Esophagus squamous epithelium (tissue), 4 donors: Measurements from ENCODE around the gene CAPN5.

ENCODE experiments used
- CTCF ChIP-seq, 6 experiments: fragments of 450-650 bp in 4 of 6; fragments of 200-600 bp in 2 of 6; sonication (generic) in 2 of 6; IDR thresholded peaks; one replicate each; pipeline ENCODE4 v1.5.1; 2016 to 2019; ENCODE audit warnings: antibody characterized with exemption in 6 of 6, mild to moderate bottlenecking in 4 of 6, moderate library complexity in 4 of 6
- POLR2A ChIP-seq, 4 donors: fragments of 450-650 bp; IDR thresholded peaks; one replicate each; pipeline ENCODE4 v1.6.1; 2017; ENCODE audit warnings: antibody characterized with exemption in 4 of 4, mild to moderate bottlenecking in 4 of 4, moderate library complexity in 3 of 4

GRCh38 chr11:77171254-77171653, 104.5 kb downstream of the CAPN5 start:
- TF ChIP-seq CTCF (IDR thresholded peaks at IDR 0.05) (no peak), POLR2A (IDR thresholded peaks at IDR 0.05) (no peak)
